VCaP (cell line): ENCODE measurements around the gene UBP1.
A peak's percentile ranks its signal among the peaks of the same experiment; 100 is the strongest.

Source experiments
- H3K27ac ChIP-seq: fragments of 450-650 bp; 2 replicates; pipeline ENCODE4 v1.5.1; 2017
- CTCF ChIP-seq: fragments of 450-650 bp; conservative IDR thresholded peaks from 2 replicates; pipeline ENCODE4 v1.5.1; 2017; ENCODE audit warnings: mild to moderate bottlenecking, moderate library complexity

Gene UBP1

GRCh38 chr3:33385423-33385822, 54.8 kb downstream of the UBP1 start:
- TF ChIP-seq CTCF = no peak
- no peak overlapping the region for H3K27ac ChIP-seq

GRCh38 chr3:33383951-33384350, 56.3 kb downstream of the UBP1 start:
- no peak for TF ChIP-seq CTCF
- no peak overlapping the region for H3K27ac ChIP-seq

GRCh38 chr3:33380653-33381052, 59.6 kb downstream of the UBP1 start:
- no peak for TF ChIP-seq CTCF

GRCh38 chr3:33377931-33378330, 62.3 kb downstream of the UBP1 start:
- TF ChIP-seq CTCF = no peak
- no peak overlapping the region for H3K27ac ChIP-seq

More at GRCh38 chr3:33380653-33381052, 59.6 kb downstream of the UBP1 start:
- H3K27ac ChIP-seq = no peak overlapping the region

GRCh38 chr3:33377489-33377888, 62.7 kb downstream of the UBP1 start:
- TF ChIP-seq CTCF = no peak
- H3K27ac ChIP-seq = no peak overlapping the region

- no peak overlapping the region for H3K27ac ChIP-seq
- TF ChIP-seq CTCF = peak; percentile 7
These were observed 67.1 kb downstream of the UBP1 start for GRCh38 chr3:33373082-33373437.

- TF ChIP-seq CTCF = peak; percentile 95
- no peak overlapping the region for H3K27ac ChIP-seq
These were observed 67.8 kb downstream of the UBP1 start for GRCh38 chr3:33372218-33373081.
